ENCODE results near the gene DMRT1. TPM values are rescaled to one million over a fixed set of nuclear protein-coding genes. Genes with fewer than 3 reads are reported as not detected.

DMRT1 gene
- polyA plus RNA-seq, 3 donors, result not detected

GRCh38 chr9:1014225-1014624 lies 172.7 kb downstream of the DMRT1 start:
- 76 to 88% (median 86%) methylated on average over 4 of the region's 4 CpGs for WGBS, 3 donors
- no peak overlapping the region for H3K27ac ChIP-seq (ENCODE audit: low read depth, low read length)

- H3K27ac ChIP-seq (ENCODE audit: low read depth, low read length), result no peak overlapping the region
- WGBS, 3 donors, result 87 to 94% (median 93%) methylated on average over 2 of the region's 2 CpGs
These were observed 173.1 kb downstream of the DMRT1 start for GRCh38 chr9:1014640-1015039.

- WGBS, 3 donors, result 11 to 18% (median 17%) methylated on average over 10 of the region's 10 CpGs
- no peak overlapping the region for H3K27ac ChIP-seq (ENCODE audit: low read depth, low read length)
These were observed 176.6 kb downstream of the DMRT1 start for GRCh38 chr9:1018121-1018520.

Other genes with a start within 250 kb of the DMRT1 start
- gene DMRT3, start 135.0 kb downstream of the DMRT1 start, polyA plus RNA-seq, result under 1 TPM in 2 of 3 donors, not detected in 1; 0.05 to 0.79 TPM
- 10 to 100 TPM in 1 of 3 donors, 1 to 10 TPM in 1, under 1 TPM in 1; 0.20 to 12.5 (median 2.7) TPM for gene DMRT2, start 208.7 kb downstream of the DMRT1 start, polyA plus RNA-seq

Data from adipose tissue (tissue), 3 donors.